Astrocyte of the cerebellum (primary cell): ENCODE data around the gene FDXR.
"Not testable (repeated sequence)": the region's sequence is repeated elsewhere in the genome, so short reads cannot be mapped to it uniquely, and the experiment has no call there.

Experiments used
- DNase-seq: peaks from one replicate; pipeline ENCODE4 v3.0.0-alpha.2; 2011; ENCODE audit warnings: low read depth
- H3K4me3 ChIP-seq: 2 replicates; pipeline ENCODE4 v1.5.1; 2011; ENCODE audit warnings: mild to moderate bottlenecking, low read depth, low read length, moderate library complexity
- in situ Hi-C: cut with HindIII; loops from 2 replicates; pipeline ENCODE4 v1.10.0; 2017; ENCODE audit warnings: low sequenced_read_pairs
- TF ChIP-seq, protein P1 (sequence below): IDR thresholded peaks from 2 replicates; pipeline ENCODE4 v1.5.1; 2012; ENCODE audit warnings: low read length, low read depth, moderate library complexity, mild to moderate bottlenecking; ENCODE audit errors: missing control alignments

Gene FDXR

DNA sequence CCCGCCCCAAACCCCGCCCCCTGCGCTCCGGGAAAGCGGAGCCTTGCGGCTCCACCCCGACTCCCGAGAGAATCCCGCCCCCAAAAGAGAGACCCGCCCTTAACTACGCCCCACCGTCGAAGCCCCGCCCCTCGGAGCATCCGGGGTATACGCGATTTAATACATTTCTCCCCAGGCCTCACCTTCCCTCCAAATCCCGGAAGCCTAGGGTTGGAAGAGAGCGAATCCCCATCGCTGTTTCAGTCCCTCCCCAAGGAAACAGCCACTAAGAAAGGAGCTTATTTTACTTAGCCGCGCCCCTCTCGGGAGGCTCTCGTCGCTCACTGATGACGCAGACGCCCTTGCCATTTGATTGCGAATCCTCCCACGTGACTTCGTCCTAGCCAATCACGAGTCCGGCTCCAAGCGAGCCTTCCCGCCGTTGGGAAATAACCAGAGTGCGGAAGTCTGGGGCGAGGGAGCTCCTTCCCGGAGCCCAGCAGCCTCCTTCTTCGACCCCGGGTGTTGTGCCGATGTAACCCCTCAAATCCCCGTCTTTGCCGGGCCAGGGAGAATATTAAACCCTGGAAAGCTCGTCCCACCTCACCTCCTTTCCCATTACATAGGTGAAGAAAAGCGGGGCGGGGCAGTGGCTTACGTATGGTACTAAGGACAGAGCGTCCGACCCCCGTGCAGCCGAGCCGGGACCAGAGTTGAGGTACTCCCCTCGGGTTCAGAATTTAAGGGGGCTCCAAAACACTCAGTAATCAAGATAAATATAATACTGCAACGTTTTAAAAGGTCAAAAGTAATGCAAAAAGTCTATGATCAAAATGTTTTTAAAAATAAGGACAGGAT, 461 bp upstream of the FDXR start:
- DNase-seq: peak; percentile 100
- in situ Hi-C loops: no loop called here
- peak overlapping the region; percentile 75 for H3K4me3 ChIP-seq
- TF ChIP-seq, protein P1, sequence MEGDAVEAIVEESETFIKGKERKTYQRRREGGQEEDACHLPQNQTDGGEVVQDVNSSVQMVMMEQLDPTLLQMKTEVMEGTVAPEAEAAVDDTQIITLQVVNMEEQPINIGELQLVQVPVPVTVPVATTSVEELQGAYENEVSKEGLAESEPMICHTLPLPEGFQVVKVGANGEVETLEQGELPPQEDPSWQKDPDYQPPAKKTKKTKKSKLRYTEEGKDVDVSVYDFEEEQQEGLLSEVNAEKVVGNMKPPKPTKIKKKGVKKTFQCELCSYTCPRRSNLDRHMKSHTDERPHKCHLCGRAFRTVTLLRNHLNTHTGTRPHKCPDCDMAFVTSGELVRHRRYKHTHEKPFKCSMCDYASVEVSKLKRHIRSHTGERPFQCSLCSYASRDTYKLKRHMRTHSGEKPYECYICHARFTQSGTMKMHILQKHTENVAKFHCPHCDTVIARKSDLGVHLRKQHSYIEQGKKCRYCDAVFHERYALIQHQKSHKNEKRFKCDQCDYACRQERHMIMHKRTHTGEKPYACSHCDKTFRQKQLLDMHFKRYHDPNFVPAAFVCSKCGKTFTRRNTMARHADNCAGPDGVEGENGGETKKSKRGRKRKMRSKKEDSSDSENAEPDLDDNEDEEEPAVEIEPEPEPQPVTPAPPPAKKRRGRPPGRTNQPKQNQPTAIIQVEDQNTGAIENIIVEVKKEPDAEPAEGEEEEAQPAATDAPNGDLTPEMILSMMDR: no peak

DNA sequence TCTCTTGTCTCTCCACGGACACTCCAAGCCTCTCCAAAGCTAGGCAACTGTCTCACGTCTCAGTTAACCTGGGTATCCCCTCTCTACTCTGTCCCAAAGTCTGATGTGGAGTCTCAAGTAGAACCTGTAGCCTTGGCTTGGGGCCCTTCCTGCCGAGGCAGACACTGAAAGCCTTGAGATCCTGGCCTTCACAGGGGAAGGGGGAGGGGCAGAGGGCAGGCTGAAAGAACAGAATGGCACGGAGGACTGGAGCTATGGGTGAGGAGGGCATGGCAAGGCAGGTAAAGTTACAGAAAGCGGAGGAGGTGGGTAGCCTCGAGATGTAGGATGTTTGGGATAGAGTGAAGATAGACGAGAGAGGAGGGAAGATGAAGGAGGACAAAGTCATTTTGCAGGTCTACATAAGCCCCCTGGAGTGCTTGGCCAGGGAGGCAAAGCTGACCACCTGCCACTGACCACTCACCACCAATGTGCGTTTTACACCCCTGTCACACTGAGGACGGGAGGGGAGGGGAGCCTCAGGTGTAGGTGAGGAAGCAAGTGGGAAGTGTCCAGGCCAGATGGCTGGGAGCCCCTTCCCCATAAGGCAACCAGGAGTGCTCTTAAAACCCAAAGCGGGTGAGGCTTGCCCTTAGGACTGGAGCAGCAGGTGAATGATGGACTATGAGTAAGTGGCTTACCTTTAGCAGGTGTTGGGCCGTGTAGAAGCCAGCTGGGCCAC, 1.3 kb downstream of the FDXR start:
- in situ Hi-C loops: no loop called here
- H3K4me3 ChIP-seq: peak overlapping the region; percentile 75
- TF ChIP-seq, protein P1: no peak
- DNase-seq: no peak

DNA sequence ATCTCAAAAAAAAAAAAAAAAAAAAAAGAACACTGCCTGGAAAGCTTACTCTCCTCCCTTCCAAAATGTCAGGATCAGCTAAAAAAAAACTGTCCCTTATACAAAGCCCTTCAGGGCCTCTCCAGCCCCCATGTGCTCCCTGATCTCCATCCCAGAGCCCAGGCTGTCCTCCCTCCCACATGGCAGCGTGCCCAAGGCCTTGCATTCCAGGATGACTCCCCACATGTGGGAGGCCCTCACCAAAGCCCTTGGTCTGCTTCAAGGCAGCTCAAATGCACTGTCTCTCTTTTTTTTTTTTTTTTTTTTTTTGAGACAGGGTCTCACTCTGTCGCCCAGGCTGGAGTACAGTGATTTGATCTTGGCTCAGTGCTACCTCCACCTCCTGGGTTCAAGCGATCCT, 2.3 kb downstream of the FDXR start:
- DNase-seq: no peak
- in situ Hi-C loops: no loop called here
- TF ChIP-seq, protein P1: no peak
- H3K4me3 ChIP-seq: no peak overlapping the region

DNA sequence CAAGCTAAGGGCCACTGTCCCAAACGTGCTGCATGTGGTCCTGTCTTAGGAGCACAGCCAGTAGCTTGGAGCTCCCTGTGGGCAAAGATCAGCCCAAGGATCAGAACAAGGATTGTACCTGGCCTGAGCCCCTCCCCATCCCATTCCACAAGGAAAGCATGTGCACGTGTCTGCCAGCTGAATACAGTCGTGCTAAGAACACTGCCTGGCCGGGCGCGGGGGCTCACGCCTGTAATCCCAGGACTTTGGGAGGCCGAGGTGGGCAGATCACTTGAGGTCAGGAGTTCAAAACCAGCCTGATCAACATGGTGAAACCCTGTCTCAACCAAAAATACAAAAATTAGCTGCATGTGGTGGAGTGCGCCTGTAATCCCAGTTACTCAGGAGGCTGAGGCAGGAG, 2.8 kb downstream of the FDXR start:
- DNase-seq, H3K4me3 ChIP-seq, in situ Hi-C loops: not testable (repeated sequence)

DNA sequence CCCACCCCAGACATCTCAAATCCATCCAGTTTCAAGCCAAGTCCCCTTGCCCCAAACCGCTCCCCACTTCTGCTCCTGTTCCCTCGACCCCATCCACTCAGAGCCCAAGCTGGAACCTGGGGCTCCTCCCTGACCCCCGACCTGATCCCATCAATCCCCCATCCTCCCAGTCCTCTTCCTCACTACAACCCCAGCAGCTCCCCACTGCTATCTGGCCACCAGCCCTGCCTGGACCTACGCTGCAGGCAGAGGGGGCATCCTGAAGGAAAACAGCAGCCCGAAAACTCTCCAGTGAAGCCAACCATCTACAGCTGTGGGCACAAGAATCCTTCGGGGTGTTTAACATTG, 3.9 kb downstream of the FDXR start:
- TF ChIP-seq, protein P1: no peak
- H3K4me3 ChIP-seq: no peak overlapping the region
- in situ Hi-C loops: no loop called here
- no peak for DNase-seq

DNA sequence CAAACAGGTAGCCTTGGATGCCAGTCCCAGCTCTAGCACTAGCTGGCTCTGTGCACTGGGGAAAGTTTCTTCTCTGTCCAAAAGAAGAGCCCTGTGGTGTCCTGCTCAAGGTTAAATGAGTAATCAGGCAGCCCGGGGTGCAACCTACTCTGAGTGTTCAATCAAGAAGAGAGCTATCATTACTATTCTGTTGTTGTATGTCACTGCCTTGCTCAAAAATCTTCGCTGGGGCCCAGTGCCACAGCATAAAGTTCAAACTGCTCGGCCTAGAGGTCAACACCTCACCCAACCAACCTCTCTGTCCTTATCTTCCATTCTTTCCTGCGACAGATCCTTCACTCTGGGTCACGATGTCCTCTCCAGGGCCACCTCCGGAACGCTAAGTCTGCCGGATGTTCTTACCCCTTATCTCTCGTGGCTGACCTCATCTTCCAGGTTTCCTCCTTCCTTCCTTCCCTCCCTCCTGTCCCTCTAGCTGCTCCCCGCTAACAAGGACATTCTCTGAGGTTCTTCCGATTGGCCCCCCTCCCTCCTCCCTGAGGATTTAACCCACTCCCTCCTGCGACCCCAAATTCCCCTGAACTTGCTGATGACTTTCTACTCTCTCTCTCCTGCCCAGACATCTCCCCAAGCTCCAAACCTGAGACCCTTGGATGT, 4.4 kb downstream of the FDXR start:
- TF ChIP-seq, protein P1: no peak
- in situ Hi-C loops: no loop called here
- DNase-seq: no peak
- no peak overlapping the region for H3K4me3 ChIP-seq
